GM12892 (cell line): Measurements from ENCODE around the gene KIF11. TPM values are rescaled to one million over a fixed set of nuclear protein-coding genes. Genes with fewer than 3 reads are reported as not detected.
"Not testable (repeated sequence)": the region's sequence is repeated elsewhere in the genome, so short reads cannot be mapped to it uniquely, and the experiment has no call there.

Source experiments
- DNase-seq: peaks from one replicate; pipeline ENCODE4 v3.0.0; 2011; ENCODE audit not compliant: insufficient read length
- FAIRE-seq: peaks from 2 replicates; lab custom pipeline; 2011; peaks lifted over from hg19 to GRCh38; lab: Jason Lieb, UNC
- POLR2A ChIP-seq: IDR thresholded peaks from 2 replicates; pipeline ENCODE4 v1.6.1; 2011; ENCODE audit warnings: low read depth, low read length, control low read depth
- POLR2AphosphoS5 ChIP-seq: IDR thresholded peaks from 2 replicates; pipeline ENCODE4 v1.6.1; 2011; ENCODE audit warnings: low read depth, low read length, control low read depth
- TAF1 ChIP-seq: IDR thresholded peaks from 2 replicates; pipeline ENCODE4 v1.6.1; 2011; ENCODE audit warnings: low read depth, mild to moderate bottlenecking, control low read depth, low read length, borderline replicate concordance
- polyA plus RNA-seq: library from polyadenylated mRNA; unstranded; fragments of >200 nt; gene quantifications from one replicate; pipeline ENCODE4 v1.2.1, GENCODE V29; 2012; ENCODE audit warnings: missing spikeins, inconsistent platforms; ENCODE audit not compliant: missing spikeins

The KIF11 gene
- polyA plus RNA-seq, result 25.8 TPM

- peak; percentile 95 for TF ChIP-seq POLR2AphosphoS5
- TF ChIP-seq TAF1, result peak; percentile 79; the same call in 1 of the 2 replicates
- TF ChIP-seq POLR2A, result peak; percentile 97
- peak; percentile 97 for FAIRE-seq
- peak; percentile 69 for DNase-seq
Measured at GRCh38 chr10:92592761-92593618, at the start of gene KIF11. Gene KIF11 (plus strand): TSS chr10:92593130. CDS start chr10:92593376, 246 bp downstream.

GRCh38 chr10:92544296-92544695 lies 48.6 kb upstream of the KIF11 start:
- peak; percentile 80 for FAIRE-seq
- no peak for DNase-seq

GRCh38 chr10:92545556-92545955 lies 47.4 kb upstream of the KIF11 start:
- TF ChIP-seq POLR2AphosphoS5 (no peak), POLR2A (no peak), TAF1 (no peak)
- FAIRE-seq, result peak; percentile 14

More at GRCh38 chr10:92544296-92544695, 48.6 kb upstream of the KIF11 start:
- TF ChIP-seq POLR2AphosphoS5, result no peak
- no peak for TF ChIP-seq TAF1
- TF ChIP-seq POLR2A, result no peak

GRCh38 chr10:92547676-92548075 lies 45.3 kb upstream of the KIF11 start:
- TF ChIP-seq TAF1 (no peak), POLR2AphosphoS5 (no peak), POLR2A (no peak)
- FAIRE-seq (no peak), DNase-seq (no peak)

More at GRCh38 chr10:92545556-92545955, 47.4 kb upstream of the KIF11 start:
- no peak for DNase-seq

- DNase-seq (no peak), FAIRE-seq (no peak)
- TF ChIP-seq TAF1 (no peak), POLR2AphosphoS5 (no peak), POLR2A (no peak)
Measured at GRCh38 chr10:92550924-92551323, 42.0 kb upstream of the KIF11 start.

- FAIRE-seq (no peak), DNase-seq (no peak)
- TF ChIP-seq POLR2A, result no peak
- TF ChIP-seq POLR2AphosphoS5, result no peak
- TF ChIP-seq TAF1, result no peak
Measured at GRCh38 chr10:92552310-92552709, 40.6 kb upstream of the KIF11 start.

GRCh38 chr10:92553959-92554358 lies 39.0 kb upstream of the KIF11 start:
- no peak for DNase-seq
- no peak for TF ChIP-seq POLR2A
- FAIRE-seq, result no peak

DNA sequence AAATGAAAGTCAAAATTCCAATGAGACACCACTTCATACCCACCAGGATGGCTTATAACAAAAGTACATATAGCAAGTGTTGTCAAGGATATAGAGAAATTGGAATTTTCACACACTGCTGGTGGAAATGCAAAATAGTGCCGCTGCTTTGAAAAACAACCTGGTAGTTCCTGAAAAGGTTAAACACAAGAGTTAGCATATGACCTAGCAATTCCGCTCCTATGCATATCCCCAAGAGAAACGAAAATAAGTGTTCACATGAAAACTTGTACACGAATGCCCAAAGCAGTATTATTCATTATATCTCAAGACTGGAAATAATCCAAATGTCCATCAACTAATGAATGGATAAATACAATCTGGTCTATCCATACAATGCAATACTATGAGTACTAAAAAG lies 33.9 kb upstream of the KIF11 start:
- TF ChIP-seq POLR2AphosphoS5, result no peak
- DNase-seq (no peak), FAIRE-seq (no peak)

GRCh38 chr10:92562424-92562823 lies 30.5 kb upstream of the KIF11 start:
- no peak for FAIRE-seq

DNA sequence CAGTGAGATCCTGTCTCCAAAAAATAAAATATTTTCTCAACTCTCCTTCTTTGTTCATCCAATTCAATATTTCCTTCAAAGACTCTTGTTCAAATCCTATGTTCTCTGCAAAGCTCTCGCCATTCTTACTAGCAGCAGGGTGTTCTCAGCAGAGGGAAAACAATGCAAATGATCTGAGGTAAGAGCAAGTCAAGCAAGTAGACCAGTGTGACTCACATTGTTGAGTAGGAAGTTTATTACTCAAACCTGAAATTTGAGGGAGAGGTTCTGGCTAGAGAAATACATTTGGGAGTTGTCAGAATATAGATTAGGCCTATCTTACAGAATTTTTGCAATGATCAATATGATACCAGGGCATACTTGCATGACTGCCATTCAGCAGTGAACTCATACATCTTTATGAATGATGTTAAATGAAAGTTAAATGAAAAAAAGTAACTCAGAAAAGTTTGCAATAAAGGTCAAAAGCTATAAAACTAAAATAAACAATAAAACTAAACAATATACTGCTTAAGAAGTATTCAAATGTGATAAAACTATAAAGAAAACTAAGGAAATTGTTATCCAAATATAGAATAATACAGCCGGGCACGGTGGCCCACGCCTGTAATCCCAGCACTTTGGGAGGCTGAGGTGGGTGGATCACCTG lies 24.9 kb upstream of the KIF11 start:
- TF ChIP-seq POLR2AphosphoS5 (no peak), TAF1 (no peak), POLR2A (no peak)
- FAIRE-seq (peak; percentile 63), DNase-seq (no peak)

More at GRCh38 chr10:92562424-92562823, 30.5 kb upstream of the KIF11 start:
- TF ChIP-seq TAF1 (no peak), POLR2AphosphoS5 (no peak), POLR2A (no peak)
- DNase-seq, result no peak

- DNase-seq (no peak), FAIRE-seq (no peak)
- no peak for TF ChIP-seq POLR2AphosphoS5
- no peak for TF ChIP-seq TAF1
- no peak for TF ChIP-seq POLR2A
Measured at GRCh38 chr10:92569071-92569470, 23.9 kb upstream of the KIF11 start.

GRCh38 chr10:92569663-92570062 lies 23.3 kb upstream of the KIF11 start:
- not testable (repeated sequence) for FAIRE-seq

DNA sequence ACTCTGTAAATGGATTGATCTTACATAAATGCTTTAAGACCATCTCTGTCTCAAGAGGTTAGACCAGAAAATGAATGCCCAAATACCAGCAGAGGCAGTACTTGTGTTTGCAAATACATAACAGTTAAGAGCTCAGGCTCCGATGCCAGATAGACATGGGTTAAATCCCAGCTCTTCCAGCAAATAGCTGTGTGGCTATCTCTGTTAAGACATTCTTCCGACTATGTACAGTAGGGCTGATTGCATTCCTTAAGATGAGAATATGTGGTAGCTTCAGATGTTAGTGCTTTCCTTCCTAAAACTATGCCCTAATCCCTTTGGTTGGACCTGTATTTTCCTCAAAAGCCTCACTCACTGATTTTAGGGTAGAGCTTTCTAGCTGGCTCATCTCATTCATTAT lies 21.3 kb upstream of the KIF11 start:
- TF ChIP-seq TAF1, result no peak
- no peak for TF ChIP-seq POLR2AphosphoS5
- TF ChIP-seq POLR2A, result no peak
- FAIRE-seq (no peak), DNase-seq (no peak)

More at GRCh38 chr10:92569663-92570062, 23.3 kb upstream of the KIF11 start:
- not testable (repeated sequence) for DNase-seq
